Eye (tissue), 1 donor: Measurements from ENCODE around the gene CPSF7.

Experiments
- DNase-seq: peaks from one replicate; pipeline ENCODE4 v3.0.0-alpha.2; 2015

The CPSF7 gene

GRCh38 chr11:61353131-61354067, 76.4 kb downstream of the CPSF7 start:
- no peak for DNase-seq
